Adrenal gland (tissue), 12 donors: Measurements from ENCODE around the gene KCNB1. TPM values are rescaled to one million over a fixed set of nuclear protein-coding genes. Genes with fewer than 3 reads are reported as not detected.

Experiments used
- DNase-seq, 7 donors: peaks; one replicate each; pipeline ENCODE4 v3.0.0-alpha.2; 2019 to 2020
- H3K27ac ChIP-seq, 5 donors: fragments of 200-600 bp; sonication (generic) in 4 of 5; 1 replicate in 3 of 5; 2 replicates in 2 of 5; pipeline versions ENCODE4 v1.5.1 to v1.8.0; 2016 to 2020; ENCODE audit warnings: mild to moderate bottlenecking in 1 of 5
- H3K27me3 ChIP-seq: fragments of 200-600 bp; 2 replicates; pipeline ENCODE4 v1.8.0; 2021
- H3K36me3 ChIP-seq, 2 donors: fragments of 200-600 bp; replicated peaks in 1 of 2; 1 replicate in 1 of 2; 2 replicates in 1 of 2; pipeline versions ENCODE4 v1.5.1 to v1.8.0; 2018 to 2022
- H3K4me1 ChIP-seq, 2 donors: fragments of 200-600 bp; replicated peaks in 1 of 2; 1 replicate in 1 of 2; 2 replicates in 1 of 2; pipeline versions ENCODE4 v1.5.1 to v1.8.0; 2018 to 2021
- H3K4me3 ChIP-seq, 4 donors: fragments of 200-600 bp; sonication (generic) in 3 of 4; one replicate each; pipeline ENCODE4 v1.5.1; 2016 to 2018
- H3K9me3 ChIP-seq, 3 donors: fragments of 200-600 bp; sonication (generic) in 1 of 3; replicated peaks in 1 of 3; 1 replicate in 2 of 3; 2 replicates in 1 of 3; pipeline versions ENCODE4 v1.5.1 to v1.8.0; 2016 to 2021
- CTCF ChIP-seq, 6 experiments: fragments of 450-650 bp in 4 of 6; fragments of 200-600 bp in 2 of 6; sonication (generic) in 1 of 6; IDR thresholded peaks; 1 replicate in 5 of 6; 2 replicates in 1 of 6; pipeline versions ENCODE4 v1.5.1 to v1.8.0; 2016 to 2021; ENCODE audit warnings: antibody characterized with exemption in 6 of 6, mild to moderate bottlenecking in 2 of 6, moderate library complexity in 1 of 6
- POLR2A ChIP-seq, 2 donors: fragments of 450-650 bp; IDR thresholded peaks; one replicate each; pipeline ENCODE4 v1.6.1; 2017; ENCODE audit warnings: antibody characterized with exemption in 2 of 2, mild to moderate bottlenecking in 2 of 2, moderate library complexity in 1 of 2
- WGBS, 4 donors: extraction: QIAGEN DNeasy Blood & Tissue Kit in 2 of 4; methylation state at CpG; one replicate each; pipeline versions ENCODE4 v1.1.5 to v1.1.7; 2013 to 2017; 5-methylcytosine and 5-hydroxymethylcytosine counted together
- intact Hi-C, 2 donors: fragments of 100-400 bp; cut with DNase I; formaldehyde crosslinking; loops; one replicate each; pipeline versions ENCODE4 v1.14.1 to v1.15.0; 2022 to 2023
- polyA plus RNA-seq, 3 donors: library from polyadenylated mRNA; stranded (reverse); fragments of 200-250 nt in 2 of 3; fragments of 350-450 nt in 1 of 3; fragmentation: Illumina TruSeq in 1 of 3; extraction: RNeasy Lipid Tissue Mini Kit (QIAGEN cat#74804) in 1 of 3; gene quantifications; one replicate each; pipeline ENCODE4 v1.2.3, GENCODE V29; 2013 to 2014
- total RNA-seq, 9 donors: library from RNA; depleted of rRNA in 4 of 9; stranded (reverse); fragments of >200 nt in 4 of 9; fragments of 120-200 nt in 1 of 9; fragmentation: NEBNext Ultra II Directional in 1 of 9; extraction: Animal tissue kit (Norgen Biotek cat#: 25700) in 1 of 9; gene quantifications; one replicate each; pipeline versions ENCODE4 v1.1.0 to v1.2.4, GENCODE V29; 2013 to 2023
- donor health status: healthy with polysubstance abuse.
- donor health status: Bipolar disorder and iron deficiency.
- donor health status: DM: yes; HTN: yes; CAD: no.
- donor health status: DM: no; HTN: no; CAD: no.
- donor health status: DM: no; HTN: no; CAD: no.
- donor health status: DM: yes; HTN: yes; CAD: no.

KCNB1 gene
- total and polyA plus RNA-seq, 12 donors, result 0.11 to 8.2 (median 1.3) TPM

GRCh38 chr20:49518576-49518975 is 36.1 kb upstream of the KCNB1 start:
- Histone ChIP-seq H3K4me1 (no peaks in the 10 kb centered on the region), H3K27me3 (no peaks in the 10 kb centered on the region), H3K9me3 (no peaks in the 10 kb centered on the region), H3K27ac (no peak overlapping the region), H3K36me3 (no peaks in the 10 kb centered on the region), H3K4me3 (no peak overlapping the region)
- DNase-seq, result no peak
- no peak for TF ChIP-seq POLR2A (IDR thresholded peaks at IDR 0.05)
- 52 to 73% (median 69%) methylated on average over 5 of the region's 5 CpGs for WGBS, 4 donors
- intact Hi-C loops, result no loop called here

- intact Hi-C loops, result no loop called here
- WGBS, 4 donors, result 72 to 92% (median 87%) methylated on average over 4 of the region's 4 CpGs
These were observed 35.3 kb upstream of the KCNB1 start for GRCh38 chr20:49517805-49518100.

GRCh38 chr20:49516916-49517804 is 34.7 kb upstream of the KCNB1 start:
- 61 to 72% (median 66%) methylated on average over 13 to 17 of the region's 17 CpGs for WGBS, 4 donors
- Histone ChIP-seq H3K36me3 (no peaks in the 10 kb centered on the region), H3K4me3 (no peak overlapping the region), H3K27me3 (no peaks in the 10 kb centered on the region), H3K4me1 (no peaks in the 10 kb centered on the region), H3K27ac (no peak overlapping the region), H3K9me3 (no peaks in the 10 kb centered on the region)
- peak in 1 of 7 donors; percentile 16 for DNase-seq
- intact Hi-C loops, result no loop called here
- TF ChIP-seq POLR2A (IDR thresholded peaks at IDR 0.05) (no peak), CTCF (IDR thresholded peaks at IDR 0.05) (no peak)

More at GRCh38 chr20:49517805-49518100, 35.3 kb upstream of the KCNB1 start:
- Histone ChIP-seq H3K27ac (no peak overlapping the region), H3K4me1 (no peaks in the 10 kb centered on the region), H3K36me3 (no peaks in the 10 kb centered on the region), H3K4me3 (no peak overlapping the region), H3K27me3 (no peaks in the 10 kb centered on the region), H3K9me3 (no peaks in the 10 kb centered on the region)
- TF ChIP-seq CTCF (IDR thresholded peaks at IDR 0.05) (no peak), POLR2A (IDR thresholded peaks at IDR 0.05) (no peak)
- DNase-seq, result no peak

- TF ChIP-seq POLR2A (IDR thresholded peaks at IDR 0.05) (no peak), CTCF (IDR thresholded peaks at IDR 0.05) (no peak)
- H3K27me3 ChIP-seq, result no peaks in the 10 kb centered on the region
- H3K9me3 ChIP-seq, result no peaks in the 10 kb centered on the region
- 53 to 63% (median 60%) methylated on average over 3 of the region's 3 CpGs for WGBS, 4 donors
- H3K4me3 ChIP-seq, result no peak overlapping the region
- H3K27ac ChIP-seq, result no peak overlapping the region
- no peaks in the 10 kb centered on the region for H3K4me1 ChIP-seq
- DNase-seq, result no peak
- intact Hi-C loops, result no loop called here
- no peaks in the 10 kb centered on the region for H3K36me3 ChIP-seq
These were observed 33.1 kb upstream of the KCNB1 start for GRCh38 chr20:49515586-49515985.

GRCh38 chr20:49513517-49513916 is 31.0 kb upstream of the KCNB1 start:
- Histone ChIP-seq H3K4me3 (no peak overlapping the region), H3K4me1 (no peaks in the 10 kb centered on the region), H3K36me3 (no peaks in the 10 kb centered on the region), H3K27me3 (no peaks in the 10 kb centered on the region), H3K27ac (no peak overlapping the region), H3K9me3 (no peaks in the 10 kb centered on the region)
- intact Hi-C loops, result no loop called here
- DNase-seq, result no peak
- WGBS, 4 donors, result 79 to 84% (median 81%) methylated on average over 2 of the region's 2 CpGs
- TF ChIP-seq CTCF (IDR thresholded peaks at IDR 0.05) (no peak), POLR2A (IDR thresholded peaks at IDR 0.05) (no peak)
